Stimulated activated CD4-positive, alpha-beta T cell treated with anti-CD3 and anti-CD28 coated beads, Interleukin-15, amount 100 ng/mL, for 1 hour (primary cell): ENCODE data around the gene PPIE.

Experiments used
- DNase-seq, 2 donors: peaks; one replicate each; pipeline ENCODE4 v3.0.0-alpha.2; 2020; ENCODE audit warnings: low read depth in 1 of 2, low spot score in 1 of 2

Gene PPIE

GRCh38 chr1:39720094-39720999, 18.3 kb upstream of the PPIE start:
- DNase-seq, result no peak

DNA sequence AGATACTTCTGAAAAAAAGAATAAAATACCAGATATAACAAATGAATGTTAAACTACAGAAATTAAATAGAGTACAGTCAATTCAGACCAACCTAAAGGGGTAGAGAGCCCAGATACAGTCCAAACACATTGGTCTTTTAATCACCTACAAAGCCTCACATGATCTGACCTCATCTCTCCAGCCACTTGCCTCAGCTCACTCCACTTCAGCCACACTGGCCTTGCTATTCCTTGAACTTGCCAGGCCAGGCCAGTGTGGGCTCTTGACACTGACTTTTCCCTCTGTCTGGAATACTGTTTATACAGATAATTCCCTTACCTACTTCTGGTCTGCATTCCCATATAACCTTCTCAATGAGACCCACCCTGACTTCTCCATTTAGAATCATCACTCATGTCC, 17.0 kb upstream of the PPIE start:
- no peak for DNase-seq

DNA sequence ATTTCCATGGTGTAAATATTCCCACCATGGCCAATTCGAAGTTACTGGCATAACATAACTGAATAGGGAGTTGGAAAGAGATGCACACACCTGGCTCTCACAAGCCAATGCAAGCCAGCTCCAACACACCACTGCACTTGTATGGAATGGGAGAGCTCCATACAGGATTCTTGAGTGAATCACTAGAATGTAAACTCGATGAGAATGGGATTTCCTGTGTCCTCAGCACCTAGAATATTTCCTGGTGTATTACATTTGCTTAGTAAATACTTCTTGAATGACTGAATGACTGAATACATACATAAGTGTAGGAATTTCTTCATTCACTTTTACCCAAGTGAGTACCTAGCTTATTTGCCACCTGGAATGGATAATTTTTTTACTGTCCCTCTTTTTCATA, 16.2 kb upstream of the PPIE start:
- no peak for DNase-seq

- DNase-seq, result no peak
Observed at GRCh38 chr1:39726600-39726999, 12.1 kb upstream of the PPIE start.

- DNase-seq, result no peak
Observed at GRCh38 chr1:39727221-39727931, 11.3 kb upstream of the PPIE start.

- no peak for DNase-seq
Observed at GRCh38 chr1:39727932-39728317, 10.8 kb upstream of the PPIE start.

DNA sequence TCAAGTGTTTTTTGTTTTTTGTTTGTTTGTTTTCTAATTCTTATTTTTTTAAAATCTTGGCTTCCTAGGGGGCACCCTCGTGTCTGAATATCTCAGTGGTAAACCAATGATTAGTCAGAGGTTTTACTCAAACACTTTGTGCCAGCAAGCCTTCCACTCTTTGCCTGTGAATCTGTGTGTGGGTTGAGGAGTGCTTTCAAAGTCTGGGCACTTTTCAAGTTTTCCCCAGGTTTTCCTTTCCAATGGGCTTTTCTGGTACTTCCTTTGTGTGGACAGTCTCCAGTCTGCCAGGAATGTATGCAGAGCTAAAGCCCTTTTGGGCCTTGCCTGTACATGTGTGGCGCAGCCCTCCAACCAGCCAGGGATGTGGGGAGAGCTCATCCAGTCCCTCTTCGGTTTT, 9.7 kb upstream of the PPIE start:
- DNase-seq, result no peak

- DNase-seq, result no peak
Observed at GRCh38 chr1:39729842-39730241, 8.8 kb upstream of the PPIE start.

GRCh38 chr1:39732730-39733129, 6.0 kb upstream of the PPIE start:
- DNase-seq, result no peak

GRCh38 chr1:39733161-39733560, 5.5 kb upstream of the PPIE start:
- DNase-seq, result no peak

GRCh38 chr1:39735731-39736130, 3.0 kb upstream of the PPIE start:
- no peak for DNase-seq

DNA sequence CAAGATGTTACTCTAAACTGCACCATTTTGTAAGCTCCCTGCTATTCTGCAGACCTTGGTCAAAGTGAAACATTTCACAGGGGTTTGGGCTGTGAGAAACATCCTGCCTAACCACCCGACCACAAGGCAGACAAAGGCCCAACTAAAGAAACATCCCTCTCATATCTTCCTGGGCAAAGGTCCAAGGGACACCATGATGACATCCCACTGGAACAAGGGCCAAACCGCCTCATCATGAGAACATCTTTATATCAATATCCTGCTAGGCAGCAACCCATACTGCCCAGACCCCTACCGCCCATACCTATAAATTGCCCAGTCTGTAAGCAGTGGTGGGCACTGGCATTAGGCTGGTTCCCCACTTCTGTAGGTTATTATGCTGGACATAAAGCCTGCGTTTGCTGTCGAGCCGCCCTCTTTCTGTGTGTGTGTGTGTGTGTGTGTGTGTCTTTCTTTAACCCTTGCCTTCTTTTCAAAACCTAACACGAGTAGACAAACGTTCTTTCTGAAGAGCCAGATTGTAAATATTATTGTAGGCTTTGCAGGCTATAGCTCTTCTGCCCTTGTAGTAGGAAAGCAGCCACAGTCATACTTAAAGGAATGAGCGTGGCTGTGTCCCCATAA, 1.0 kb upstream of the PPIE start:
- no peak for DNase-seq

DNA sequence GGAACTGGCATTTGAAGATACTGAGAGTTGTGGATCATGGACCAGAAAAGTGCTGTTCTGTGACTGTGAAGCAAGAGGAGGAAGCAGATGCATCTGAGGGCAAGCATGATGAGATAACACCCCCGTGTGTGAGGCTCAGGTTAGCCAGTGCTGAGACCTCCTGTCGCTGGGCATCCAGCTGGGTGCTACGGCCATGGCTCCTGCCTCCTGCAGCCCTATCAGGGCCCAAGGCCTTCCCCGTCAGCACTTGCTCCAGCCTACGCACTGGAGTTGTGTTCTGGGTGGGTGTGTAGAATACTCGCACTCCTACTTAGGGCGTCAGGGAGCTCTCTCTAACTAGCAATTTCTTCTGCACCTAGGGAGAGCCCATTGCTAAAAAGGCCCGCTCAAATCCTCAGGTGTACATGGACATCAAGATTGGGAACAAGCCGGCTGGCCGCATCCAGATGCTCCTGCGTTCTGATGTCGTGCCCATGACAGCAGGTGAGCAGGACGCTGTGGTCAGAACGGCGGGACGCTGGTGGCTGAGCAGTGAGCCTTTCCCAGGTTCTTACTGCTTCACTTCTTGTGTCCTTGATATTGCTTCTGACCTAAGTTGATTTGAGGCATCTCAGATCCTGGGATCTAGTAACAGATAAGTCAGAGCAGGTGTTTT, 6.5 kb downstream of the PPIE start:
- DNase-seq, result no peak

- no peak for DNase-seq
Observed at GRCh38 chr1:39751595-39751994, 12.9 kb downstream of the PPIE start.

- DNase-seq, result no peak
Observed at GRCh38 chr1:39752703-39753102, 14.0 kb downstream of the PPIE start.

DNA sequence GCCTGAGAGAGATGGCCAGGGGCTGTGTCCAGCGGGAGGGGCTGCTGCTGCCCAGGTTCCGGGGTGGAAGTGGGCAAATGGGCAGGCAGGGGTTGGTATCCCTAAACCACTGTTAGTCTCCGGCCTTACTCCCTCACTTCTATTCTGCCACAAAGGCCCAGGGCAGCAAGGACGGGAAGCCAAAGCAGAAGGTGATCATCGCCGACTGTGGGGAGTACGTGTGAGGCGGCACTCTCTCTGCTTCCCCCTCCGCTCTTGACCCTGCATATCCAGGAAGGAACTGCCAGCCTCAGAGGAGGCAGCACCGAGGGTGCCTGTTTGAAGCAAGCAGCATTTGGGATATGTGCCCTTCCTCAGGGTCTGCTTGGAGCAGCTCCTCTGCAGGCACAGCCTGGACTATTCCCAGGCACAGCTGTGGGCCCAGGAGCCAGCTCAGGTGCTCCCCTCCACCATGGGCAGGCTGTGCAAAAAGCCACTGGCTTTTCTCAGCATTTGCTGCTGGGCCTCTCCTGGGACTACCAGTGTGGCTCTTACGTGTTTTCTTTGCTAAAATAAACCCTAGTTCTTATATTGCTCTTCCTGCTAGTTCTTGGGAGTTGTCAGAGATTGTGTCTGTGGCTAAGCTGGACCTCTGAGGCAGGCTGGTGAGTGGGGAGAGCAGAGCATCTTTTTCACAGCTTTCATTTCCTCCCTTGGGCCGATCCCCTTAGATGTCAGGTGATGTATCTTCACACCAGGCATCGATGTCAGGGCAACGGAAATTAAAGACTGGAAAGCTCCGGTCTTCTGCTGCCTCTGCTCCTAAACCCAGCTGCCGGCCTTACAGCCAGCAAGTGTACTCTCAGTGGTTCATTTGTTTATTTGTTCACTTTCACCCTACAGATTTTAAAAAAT, 14.7 kb downstream of the PPIE start:
- DNase-seq, result no peak

DNA sequence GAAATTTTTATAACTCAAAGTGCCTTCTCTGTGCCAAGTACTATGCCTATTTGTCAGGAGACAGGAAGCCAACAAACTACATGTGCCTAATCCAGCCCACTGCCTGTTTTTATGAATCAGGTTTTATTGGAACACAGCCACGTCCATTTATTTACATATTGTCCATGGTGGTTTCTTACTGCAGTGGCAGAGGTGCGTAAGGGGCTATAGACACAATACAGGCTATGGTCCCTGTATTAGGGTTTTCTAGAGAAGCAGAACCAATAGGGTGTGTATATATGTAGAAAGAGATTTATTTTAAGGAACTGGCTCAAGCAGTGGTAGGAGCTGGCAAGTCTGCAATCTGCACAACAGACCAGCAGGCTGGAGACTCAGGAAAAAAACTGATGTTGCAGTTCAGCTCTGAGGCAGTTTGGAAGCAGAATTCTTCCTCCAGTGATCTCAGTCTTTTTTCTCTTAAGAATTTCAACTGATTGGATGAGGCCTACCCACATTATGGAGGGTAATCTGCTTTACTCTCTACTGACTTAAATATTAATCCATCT, 15.4 kb downstream of the PPIE start:
- no peak for DNase-seq

DNA sequence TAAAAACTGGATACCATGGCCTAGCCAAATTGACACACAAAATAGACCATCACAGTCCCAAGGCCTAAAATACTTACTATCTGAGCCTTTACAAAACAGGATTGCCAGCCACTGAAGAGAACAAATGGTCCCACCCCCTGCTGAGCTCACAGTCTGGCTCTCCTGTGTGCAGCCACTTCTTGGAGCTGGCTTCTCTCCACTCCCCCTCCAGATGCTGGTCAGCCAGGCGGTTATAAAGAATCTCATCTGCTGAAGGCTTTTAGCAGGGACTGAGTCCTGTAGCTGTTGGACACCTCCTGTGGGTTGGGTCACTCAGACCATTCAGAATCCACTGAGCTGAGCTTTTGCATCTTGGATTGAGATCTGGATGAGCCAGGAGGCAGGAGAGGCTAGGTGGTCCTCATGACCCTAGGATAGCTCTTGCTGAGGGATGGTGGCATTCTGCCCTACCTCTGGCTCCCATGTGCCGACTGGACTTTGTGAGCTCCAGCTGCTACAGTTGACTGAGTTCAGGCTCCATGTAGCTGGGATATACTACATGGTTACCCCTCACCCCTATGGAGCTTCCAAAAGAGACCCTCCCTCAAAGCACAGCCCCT, 16.3 kb downstream of the PPIE start:
- DNase-seq, result no peak

GRCh38 chr1:39755965-39756659, 17.4 kb downstream of the PPIE start:
- DNase-seq, result no peak
